ENCODE data around the gene SLAMF7.
"Not testable (repeated sequence)": the region's sequence is repeated elsewhere in the genome, so short reads cannot be mapped to it uniquely, and the experiment has no call there.

SLAMF7 gene

GRCh38 chr1:160731564-160731963, 7.5 kb upstream of the SLAMF7 start:
- Mint-ChIP-seq H3K4me1 (peaks cover 43% of the 10 kb centered on the region), H3K9me3 (peaks cover 41% of the 10 kb centered on the region), H3K36me3 (ENCODE audit: low read depth) (peaks cover 37% of the 10 kb centered on the region), H3K27ac (peak overlapping the region; percentile 3)
- ATAC-seq, H3K27me3 Mint-ChIP-seq, H3K4me3 Mint-ChIP-seq, DNase-seq: not testable (repeated sequence)

GRCh38 chr1:160731990-160732389, 7.1 kb upstream of the SLAMF7 start:
- Mint-ChIP-seq H3K27me3 (no peaks in the 10 kb centered on the region), H3K4me3 (no peak overlapping the region), H3K4me1 (peaks cover 45% of the 10 kb centered on the region), H3K9me3 (peaks cover 45% of the 10 kb centered on the region), H3K36me3 (ENCODE audit: low read depth) (peaks cover 41% of the 10 kb centered on the region), H3K27ac (peak overlapping the region; percentile 3)
- no peak for DNase-seq
- ATAC-seq, result no peak

DNA sequence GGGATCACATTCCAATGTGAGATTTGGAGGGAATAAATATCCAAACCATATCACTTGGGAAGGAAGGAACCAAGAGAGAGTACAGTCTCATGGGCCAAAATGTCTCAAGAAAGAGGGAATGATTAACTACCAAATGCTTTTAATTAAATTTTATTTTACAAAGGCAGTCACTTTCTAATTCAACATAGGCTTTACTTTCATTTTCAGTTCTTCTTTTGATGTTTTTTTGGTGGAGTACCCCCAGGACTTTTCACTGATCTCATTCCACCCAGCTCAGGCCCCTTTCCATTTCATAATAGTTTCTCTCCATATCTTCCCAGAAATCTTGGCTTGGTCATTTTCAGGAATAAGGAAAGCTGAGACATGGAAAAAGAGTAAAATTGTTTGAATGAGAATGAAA, 5.1 kb upstream of the SLAMF7 start:
- H3K4me1 Mint-ChIP-seq, result peaks cover 62% of the 10 kb centered on the region
- ATAC-seq (no peak), DNase-seq (no peak)
- no peaks in the 10 kb centered on the region for H3K27me3 Mint-ChIP-seq
- H3K27ac Mint-ChIP-seq, result peak overlapping the region; percentile 82
- peaks cover 49% of the 10 kb centered on the region for H3K36me3 Mint-ChIP-seq (ENCODE audit: low read depth)
- peak overlapping the region; percentile 40 for H3K4me3 Mint-ChIP-seq
- H3K9me3 Mint-ChIP-seq, result peaks cover 54% of the 10 kb centered on the region

GRCh38 chr1:160734301-160734700, 4.7 kb upstream of the SLAMF7 start:
- Mint-ChIP-seq H3K4me1 (peaks cover 66% of the 10 kb centered on the region), H3K4me3 (peak overlapping the region; percentile 40), H3K27ac (peak overlapping the region; percentile 82), H3K27me3 (no peaks in the 10 kb centered on the region), H3K36me3 (ENCODE audit: low read depth) (peaks cover 49% of the 10 kb centered on the region), H3K9me3 (peaks cover 54% of the 10 kb centered on the region)
- DNase-seq (no peak), ATAC-seq (no peak)

GRCh38 chr1:160738271-160738670, 776 bp upstream of the SLAMF7 start:
- DNase-seq (no peak), ATAC-seq (no peak)
- Mint-ChIP-seq H3K4me3 (peak overlapping the region; percentile 89), H3K27ac (peak overlapping the region; percentile 87), H3K9me3 (peaks cover 35% of the 10 kb centered on the region), H3K27me3 (no peaks in the 10 kb centered on the region), H3K36me3 (ENCODE audit: low read depth) (peaks cover 72% of the 10 kb centered on the region), H3K4me1 (peaks cover 83% of the 10 kb centered on the region)

DNA sequence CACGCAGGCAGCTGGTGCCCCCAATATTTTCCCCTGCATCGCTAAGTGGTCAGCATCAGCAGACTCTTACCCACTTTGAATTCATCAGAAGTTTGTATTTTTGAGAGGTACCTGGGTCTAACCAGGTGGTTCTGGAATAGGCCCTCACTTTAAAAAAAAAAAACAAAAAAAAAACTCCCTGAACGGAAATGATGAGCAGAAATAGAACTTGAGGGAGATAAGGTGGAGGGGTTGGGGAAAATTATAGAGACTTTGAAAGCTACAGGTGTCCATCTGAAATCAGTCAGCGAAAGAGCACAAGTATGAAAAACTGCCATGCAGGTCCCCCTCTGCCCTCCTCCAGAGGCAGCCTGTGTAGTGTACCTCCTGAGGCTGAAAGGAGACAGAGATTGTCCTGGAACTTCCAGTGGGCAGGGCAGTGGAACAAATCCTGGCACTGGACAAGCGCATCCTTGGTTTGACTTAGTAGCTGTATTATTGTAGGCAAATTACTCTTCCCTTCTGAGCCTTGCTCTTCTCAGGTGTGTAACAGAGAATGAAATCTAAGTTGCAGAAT, 1.2 kb downstream of the SLAMF7 start:
- Mint-ChIP-seq H3K4me1 (peaks cover 83% of the 10 kb centered on the region), H3K9me3 (peaks cover 19% of the 10 kb centered on the region), H3K36me3 (ENCODE audit: low read depth) (peaks cover 72% of the 10 kb centered on the region), H3K27ac (peak overlapping the region; percentile 84), H3K27me3 (no peaks in the 10 kb centered on the region), H3K4me3 (peak overlapping the region; percentile 89)
- DNase-seq (no peak), ATAC-seq (peak; percentile 2)

- H3K9me3 Mint-ChIP-seq, result peaks cover 14% of the 10 kb centered on the region
- peak overlapping the region; percentile 84 for H3K27ac Mint-ChIP-seq
- H3K4me1 Mint-ChIP-seq, result peaks cover 88% of the 10 kb centered on the region
- peaks cover 74% of the 10 kb centered on the region for H3K36me3 Mint-ChIP-seq (ENCODE audit: low read depth)
- H3K4me3 Mint-ChIP-seq, result peak overlapping the region; percentile 89
- H3K27me3 Mint-ChIP-seq, result no peaks in the 10 kb centered on the region
- ATAC-seq (peak; percentile 60), DNase-seq (peak; percentile 35)
Observed at GRCh38 chr1:160741092-160741501, 2.0 kb downstream of the SLAMF7 start.

DNA sequence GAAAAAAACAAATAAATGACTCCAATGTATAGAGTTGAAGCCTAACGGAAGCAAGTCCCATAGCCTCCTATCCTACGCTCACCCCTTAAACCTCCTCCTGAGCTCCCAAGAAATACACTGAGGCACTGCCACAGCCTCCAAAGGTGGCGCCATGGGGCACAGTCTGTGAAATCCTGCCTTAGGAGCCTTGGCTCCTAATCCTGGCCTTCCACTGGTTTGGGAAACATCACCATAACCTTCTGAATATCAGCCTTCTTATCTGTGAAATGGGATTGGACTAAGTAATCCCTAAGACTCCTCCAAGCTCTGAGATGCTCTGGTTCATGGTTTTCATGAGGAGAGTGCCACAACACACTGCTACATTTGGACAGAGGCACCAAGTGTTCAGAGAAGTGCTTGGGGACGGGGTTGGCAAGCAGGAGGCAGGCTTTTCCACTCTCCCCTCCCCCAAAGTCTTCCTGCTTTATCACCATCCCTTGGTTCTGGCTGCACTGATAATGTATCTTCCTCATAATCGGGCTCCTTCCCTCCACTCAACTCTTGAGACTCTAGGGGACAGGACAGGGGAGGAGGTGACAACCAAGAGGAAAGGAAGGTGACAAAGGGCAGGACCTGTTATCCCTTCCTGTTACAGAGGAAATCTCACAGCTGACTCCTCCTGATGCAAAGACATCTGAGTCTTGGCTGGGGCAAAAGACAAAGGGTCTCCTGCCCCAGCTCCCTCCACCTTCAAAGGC, 2.7 kb downstream of the SLAMF7 start:
- Mint-ChIP-seq H3K4me3 (peak overlapping the region; percentile 89), H3K27ac (peak overlapping the region; percentile 84), H3K36me3 (ENCODE audit: low read depth) (peaks cover 73% of the 10 kb centered on the region), H3K4me1 (peaks cover 93% of the 10 kb centered on the region), H3K27me3 (no peaks in the 10 kb centered on the region), H3K9me3 (peaks cover 11% of the 10 kb centered on the region)
- no peak for ATAC-seq
- no peak for DNase-seq

DNA sequence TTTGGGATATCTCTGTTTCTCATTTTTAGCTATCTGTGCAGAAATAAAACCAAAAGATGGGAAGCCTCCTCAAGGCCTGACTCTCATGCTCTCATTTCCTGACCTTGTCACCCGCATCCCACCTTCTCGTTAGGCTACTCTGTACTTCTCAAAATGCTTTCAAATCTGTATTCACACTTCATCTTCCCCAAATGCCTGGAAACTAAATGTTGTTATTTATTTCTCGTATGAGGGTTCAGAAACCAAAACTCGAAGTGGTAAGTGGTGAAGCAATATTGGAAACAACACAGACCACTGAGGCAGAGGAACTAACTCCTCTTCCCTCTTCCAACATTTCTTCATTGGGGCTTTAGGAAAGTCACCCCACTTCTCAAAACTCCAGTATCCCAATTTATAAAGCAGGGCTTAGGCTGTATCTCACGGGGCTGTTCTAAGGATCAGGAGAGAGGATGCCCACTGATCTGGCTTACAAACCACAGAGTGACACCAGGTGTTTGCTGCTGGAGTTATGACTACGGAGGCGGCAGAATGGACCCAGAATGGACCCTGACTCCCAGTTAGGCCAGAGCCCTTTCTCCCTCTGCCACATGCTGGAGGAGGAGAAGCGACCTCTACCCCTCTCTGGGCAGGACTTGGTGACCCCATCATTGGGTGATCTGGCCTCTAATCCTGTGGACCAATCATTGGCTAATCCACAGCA, 3.5 kb downstream of the SLAMF7 start:
- no peak for ATAC-seq
- Mint-ChIP-seq H3K4me3 (peak overlapping the region; percentile 89), H3K27ac (peak overlapping the region; percentile 84), H3K36me3 (ENCODE audit: low read depth) (peaks cover 76% of the 10 kb centered on the region), H3K27me3 (no peaks in the 10 kb centered on the region), H3K9me3 (peaks cover 7% of the 10 kb centered on the region), H3K4me1 (peaks cover 96% of the 10 kb centered on the region)
- DNase-seq, result no peak

DNA sequence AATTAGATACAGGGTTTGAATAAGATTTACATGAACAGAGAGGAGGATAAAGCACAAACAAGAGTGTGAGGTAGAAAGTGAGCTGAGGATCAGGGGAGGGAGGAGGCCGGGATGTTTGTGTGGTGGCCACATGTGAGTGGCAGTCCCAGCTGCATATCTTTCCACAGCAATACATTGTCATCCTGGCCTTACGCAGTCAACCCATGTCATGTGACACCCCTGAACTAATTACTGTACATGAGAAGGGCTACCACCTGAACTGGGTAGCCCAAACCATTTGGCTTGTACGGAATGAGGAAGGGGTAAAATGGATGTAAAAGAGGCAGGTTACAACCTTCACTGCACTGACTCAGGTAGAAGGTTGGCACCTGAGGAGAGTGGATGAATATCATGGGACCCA, 4.2 kb downstream of the SLAMF7 start:
- H3K27me3 Mint-ChIP-seq, result no peaks in the 10 kb centered on the region
- ATAC-seq (no peak), DNase-seq (no peak)
- H3K4me1 Mint-ChIP-seq, result peaks cover 96% of the 10 kb centered on the region
- peaks cover 77% of the 10 kb centered on the region for H3K36me3 Mint-ChIP-seq (ENCODE audit: low read depth)
- H3K4me3 Mint-ChIP-seq, result peak overlapping the region; percentile 89
- H3K27ac Mint-ChIP-seq, result peak overlapping the region; percentile 84
- peaks cover under 1% of the 10 kb centered on the region for H3K9me3 Mint-ChIP-seq

- Mint-ChIP-seq H3K27me3 (no peaks in the 10 kb centered on the region), H3K4me1 (peaks cover 95% of the 10 kb centered on the region), H3K4me3 (peak overlapping the region; percentile 89), H3K27ac (peak overlapping the region; percentile 84), H3K36me3 (ENCODE audit: low read depth) (peaks cover 87% of the 10 kb centered on the region), H3K9me3 (no peaks in the 10 kb centered on the region)
- ATAC-seq (peak; percentile 71), DNase-seq (no peak)
Observed at GRCh38 chr1:160744199-160744851, 5.3 kb downstream of the SLAMF7 start.

- DNase-seq, result no peak
- peaks cover 98% of the 10 kb centered on the region for H3K4me1 Mint-ChIP-seq
- no peaks in the 10 kb centered on the region for H3K27me3 Mint-ChIP-seq
- no peak for ATAC-seq
- peaks cover 91% of the 10 kb centered on the region for H3K36me3 Mint-ChIP-seq (ENCODE audit: low read depth)
- peak overlapping the region; percentile 89 for H3K4me3 Mint-ChIP-seq
- peak overlapping the region; percentile 84 for H3K27ac Mint-ChIP-seq
- H3K9me3 Mint-ChIP-seq, result no peaks in the 10 kb centered on the region
Observed at GRCh38 chr1:160744852-160745520, 5.9 kb downstream of the SLAMF7 start.

DNA sequence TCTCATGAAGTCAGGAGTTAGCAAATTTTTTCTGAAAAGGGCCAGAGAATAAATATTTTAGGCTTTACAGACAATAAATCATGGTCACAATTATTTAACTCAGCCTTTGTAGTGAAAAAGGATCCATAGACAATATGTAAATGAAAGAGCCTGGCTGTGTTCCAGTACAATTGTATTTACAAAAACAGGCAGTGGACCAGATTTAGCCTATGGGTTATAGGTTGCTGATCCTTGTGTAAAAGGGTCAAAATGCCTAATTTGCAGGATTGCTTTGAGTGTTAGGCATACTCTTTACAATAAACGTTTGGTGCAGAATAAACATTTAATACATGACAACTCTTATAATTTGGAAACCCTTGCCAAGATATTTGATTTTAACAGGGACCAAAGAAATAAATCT, 6.5 kb downstream of the SLAMF7 start:
- no peak for ATAC-seq
- no peaks in the 10 kb centered on the region for H3K9me3 Mint-ChIP-seq
- peak overlapping the region; percentile 84 for H3K27ac Mint-ChIP-seq
- H3K4me3 Mint-ChIP-seq, result peak overlapping the region; percentile 89
- no peak for DNase-seq
- H3K36me3 Mint-ChIP-seq (ENCODE audit: low read depth), result peaks cover 91% of the 10 kb centered on the region
- H3K27me3 Mint-ChIP-seq, result no peaks in the 10 kb centered on the region
- H3K4me1 Mint-ChIP-seq, result peaks cover 98% of the 10 kb centered on the region

GRCh38 chr1:160746836-160747500, 7.9 kb downstream of the SLAMF7 start:
- Mint-ChIP-seq H3K36me3 (ENCODE audit: low read depth) (peaks cover 90% of the 10 kb centered on the region), H3K4me3 (no peak overlapping the region), H3K27me3 (no peaks in the 10 kb centered on the region), H3K9me3 (no peaks in the 10 kb centered on the region), H3K4me1 (peaks cover 96% of the 10 kb centered on the region), H3K27ac (peak overlapping the region; percentile 74)
- DNase-seq (no peak), ATAC-seq (no peak)
